Astrocyte (in vitro differentiated cells and primary cell): ENCODE data around the gene STON2. TPM values are rescaled to one million over a fixed set of nuclear protein-coding genes. Genes with fewer than 3 reads are reported as not detected.

Experiments used
- DNase-seq: peaks from one replicate; pipeline ENCODE4 v3.0.0-alpha.2; 2010; ENCODE audit warnings: low read depth
- FAIRE-seq: peaks from 2 replicates; lab custom pipeline; 2011; peaks lifted over from hg19 to GRCh38; lab: Jason Lieb, UNC
- H2AFZ ChIP-seq: 2 replicates; pipeline ENCODE4 v1.6.0; 2012; ENCODE audit warnings: low read depth, low read length, inconsistent platforms
- H3K27ac ChIP-seq: 2 replicates; pipeline ENCODE4 v1.5.1; 2011; ENCODE audit warnings: low read depth, low read length, inconsistent platforms
- H3K27me3 ChIP-seq: 2 replicates; pipeline ENCODE4 v1.6.0; 2011; ENCODE audit warnings: low read length, inconsistent platforms; ENCODE audit not compliant: insufficient read depth
- H3K36me3 ChIP-seq: 2 replicates; pipeline ENCODE4 v1.5.1; 2011; ENCODE audit warnings: low read length, inconsistent platforms; ENCODE audit not compliant: insufficient read depth
- H3K4me1 ChIP-seq: 2 replicates; pipeline ENCODE4 v1.5.1; 2011; ENCODE audit warnings: low read length, inconsistent platforms; ENCODE audit not compliant: insufficient read depth
- H3K4me2 ChIP-seq: 2 replicates; pipeline ENCODE4 v1.6.0; 2012; ENCODE audit warnings: low read length, inconsistent platforms
- H3K4me3 ChIP-seq: 2 replicates; pipeline ENCODE4 v1.5.1; 2011; ENCODE audit warnings: low read depth, mild to moderate bottlenecking, low read length, inconsistent platforms; ENCODE audit not compliant: insufficient read depth
- H3K79me2 ChIP-seq: 2 replicates; pipeline ENCODE4 v1.6.0; 2012; ENCODE audit warnings: mild to moderate bottlenecking, low read length, inconsistent platforms; ENCODE audit not compliant: insufficient read depth
- H3K9ac ChIP-seq: 2 replicates; pipeline ENCODE4 v1.6.0; 2012; ENCODE audit warnings: mild to moderate bottlenecking, low read length, inconsistent platforms
- H3K9me3 ChIP-seq: 2 replicates; pipeline ENCODE4 v1.5.1; 2012; ENCODE audit warnings: low read depth, mild to moderate bottlenecking, low read length, inconsistent platforms; ENCODE audit not compliant: insufficient read depth
- H4K20me1 ChIP-seq: 2 replicates; pipeline ENCODE4 v1.6.0; 2012; ENCODE audit warnings: low read length, inconsistent platforms; ENCODE audit not compliant: insufficient read depth
- H3K27ac Mint-ChIP-seq: one replicate; pipeline ENCODE4 v1.8.0; 2021; ENCODE audit warnings: mild to moderate bottlenecking, mixed read lengths; ENCODE audit not compliant: unreplicated experiment
- H3K27me3 Mint-ChIP-seq: one replicate; pipeline ENCODE4 v1.8.0; 2021; ENCODE audit warnings: low read depth, mixed read lengths; ENCODE audit not compliant: unreplicated experiment
- H3K36me3 Mint-ChIP-seq: one replicate; pipeline ENCODE4 v1.8.0; 2021; ENCODE audit warnings: low read depth, mixed read lengths; ENCODE audit not compliant: unreplicated experiment
- H3K4me1 Mint-ChIP-seq: one replicate; pipeline ENCODE4 v1.8.0; 2021; ENCODE audit warnings: low read depth, mixed read lengths; ENCODE audit not compliant: unreplicated experiment
- H3K4me3 Mint-ChIP-seq: one replicate; pipeline ENCODE4 v1.8.0; 2021; ENCODE audit warnings: mild to moderate bottlenecking, moderate library complexity, mixed read lengths; ENCODE audit not compliant: unreplicated experiment
- H3K9me3 Mint-ChIP-seq: one replicate; pipeline ENCODE4 v1.8.0; 2021; ENCODE audit warnings: mild to moderate bottlenecking, mixed read lengths; ENCODE audit not compliant: unreplicated experiment
- CTCF ChIP-seq: IDR thresholded peaks from 2 replicates; pipeline ENCODE4 v1.5.1; 2011; ENCODE audit warnings: low read depth, mild to moderate bottlenecking, inconsistent platforms, low read length, moderate library complexity; ENCODE audit not compliant: insufficient read depth
- EZH2 ChIP-seq: IDR thresholded peaks from 2 replicates; pipeline ENCODE4 v1.6.1; 2012; ENCODE audit warnings: mild to moderate bottlenecking, low read length, inconsistent platforms; ENCODE audit not compliant: insufficient read depth
- total RNA-seq: library from RNA; stranded (reverse); gene quantifications from 2 replicates; pipeline ENCODE4 v1.2.1, GENCODE V29; 2021

STON2 gene
- total RNA-seq, 1 donor from 2014 or later: 52.9 TPM

- Mint-ChIP-seq H3K36me3 (peaks cover 2% of the 10 kb centered on the region), H3K27me3 (no peaks in the 10 kb centered on the region), H3K9me3 (peaks cover 13% of the 10 kb centered on the region), H3K4me3 (no peak overlapping the region), H3K27ac (no peak overlapping the region), H3K4me1 (no peaks in the 10 kb centered on the region)
- TF ChIP-seq EZH2 (no peak), CTCF (no peak)
- Histone ChIP-seq H3K27me3 (no peaks in the 10 kb centered on the region), H4K20me1 (no peaks in the 10 kb centered on the region), H3K9ac (no peak overlapping the region), H2AFZ (no peak overlapping the region), H3K4me3 (no peak overlapping the region), H3K9me3 (no peaks in the 10 kb centered on the region), H3K27ac (no peak overlapping the region), H3K79me2 (no peaks in the 10 kb centered on the region), H3K4me2 (no peak overlapping the region), H3K4me1 (no peaks in the 10 kb centered on the region), H3K36me3 (no peaks in the 10 kb centered on the region)
- DNase-seq (no peak), FAIRE-seq (no peak)
Measured at GRCh38 chr14:81352413-81352812, 47.7 kb downstream of the STON2 start.

GRCh38 chr14:81351205-81351604 lies 48.9 kb downstream of the STON2 start:
- H3K36me3 ChIP-seq: no peaks in the 10 kb centered on the region
- H3K27ac ChIP-seq: no peak overlapping the region
- no peak overlapping the region for H3K4me3 Mint-ChIP-seq
- H2AFZ ChIP-seq: no peak overlapping the region
- DNase-seq (no peak), FAIRE-seq (no peak)
- H3K4me3 ChIP-seq: no peak overlapping the region
- no peaks in the 10 kb centered on the region for H3K4me1 ChIP-seq
- H3K4me1 Mint-ChIP-seq: no peaks in the 10 kb centered on the region
- no peaks in the 10 kb centered on the region for H3K27me3 Mint-ChIP-seq
- no peaks in the 10 kb centered on the region for H3K9me3 ChIP-seq
- peaks cover 13% of the 10 kb centered on the region for H3K9me3 Mint-ChIP-seq
- no peaks in the 10 kb centered on the region for H4K20me1 ChIP-seq
- no peak overlapping the region for H3K27ac Mint-ChIP-seq
- no peaks in the 10 kb centered on the region for H3K27me3 ChIP-seq
- H3K79me2 ChIP-seq: no peaks in the 10 kb centered on the region
- no peak overlapping the region for H3K9ac ChIP-seq
- TF ChIP-seq CTCF (no peak), EZH2 (no peak)
- no peak overlapping the region for H3K4me2 ChIP-seq
- peaks cover 2% of the 10 kb centered on the region for H3K36me3 Mint-ChIP-seq

- no peaks in the 10 kb centered on the region for H3K9me3 ChIP-seq
Measured at GRCh38 chr14:81350344-81351130, 49.6 kb downstream of the STON2 start.

More at GRCh38 chr14:81350344-81351130, 49.6 kb downstream of the STON2 start:
- Mint-ChIP-seq H3K4me3 (no peak overlapping the region), H3K36me3 (peaks cover 2% of the 10 kb centered on the region), H3K27me3 (no peaks in the 10 kb centered on the region), H3K27ac (no peak overlapping the region), H3K9me3 (peaks cover 12% of the 10 kb centered on the region), H3K4me1 (no peaks in the 10 kb centered on the region)
- Histone ChIP-seq H3K27ac (no peak overlapping the region), H3K9ac (no peak overlapping the region), H3K4me1 (no peaks in the 10 kb centered on the region), H3K79me2 (no peaks in the 10 kb centered on the region), H3K27me3 (no peaks in the 10 kb centered on the region), H4K20me1 (no peaks in the 10 kb centered on the region), H3K36me3 (no peaks in the 10 kb centered on the region), H2AFZ (no peak overlapping the region), H3K4me2 (no peak overlapping the region), H3K4me3 (no peak overlapping the region)
- peak; percentile 54 for DNase-seq
- TF ChIP-seq CTCF: no peak
- no peak for TF ChIP-seq EZH2
- no peak for FAIRE-seq
